NCI-H446 treated with DMSO at 0.1 percent for 48 hours (cell line): ENCODE measurements around the gene AKR1A1.

ENCODE experiments used
- DNase-seq: peaks from one replicate; lab custom pipeline; 2025; lab: John Stamatoyannopoulos, UW

AKR1A1 gene

GRCh38 chr1:45619149-45619921, 68.7 kb downstream of the AKR1A1 start:
- no peak for DNase-seq
